A673 (cell line): ENCODE data around the gene BMPR1A.

Source experiments
- EZH2 ChIP-seq: fragments of 200-600 bp; sonication (generic); IDR thresholded peaks from 2 replicates; pipeline ENCODE4 v1.6.1; 2017; ENCODE audit warnings: borderline replicate concordance, low read depth, mild to moderate bottlenecking, mixed read lengths, antibody characterized with exemption, low read length; ENCODE audit not compliant: poor library complexity, severe bottlenecking
- TF ChIP-seq, protein P1 (sequence below): fragments of 300-800, 200-600 bp; sonication (generic); conservative IDR thresholded peaks from 2 replicates; pipeline ENCODE4 v1.5.1; 2017; ENCODE audit warnings: low read depth, mild to moderate bottlenecking, antibody characterized with exemption, low read length, moderate library complexity, mixed read lengths

DNA sequence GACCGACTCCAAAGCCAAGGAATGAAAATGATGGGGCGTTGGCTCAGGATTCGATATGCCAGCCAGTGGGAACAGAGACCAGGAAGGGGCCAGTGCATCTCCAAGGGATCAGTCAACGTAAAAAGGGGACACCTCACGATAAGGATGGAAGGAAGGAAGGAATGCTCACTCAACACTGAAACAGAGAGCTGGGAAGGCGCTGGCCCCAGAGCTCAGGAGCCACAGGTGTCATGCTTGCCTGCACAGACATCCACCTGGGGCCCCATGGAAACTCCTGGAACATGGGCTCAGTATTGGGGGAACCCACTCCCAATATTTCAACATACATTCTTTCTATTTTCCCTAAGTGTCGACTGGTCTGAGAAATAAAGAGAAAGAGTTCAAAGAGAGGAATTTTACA lies 195.7 kb downstream of the BMPR1A start:
- no peak for TF ChIP-seq EZH2
- TF ChIP-seq, protein P1, sequence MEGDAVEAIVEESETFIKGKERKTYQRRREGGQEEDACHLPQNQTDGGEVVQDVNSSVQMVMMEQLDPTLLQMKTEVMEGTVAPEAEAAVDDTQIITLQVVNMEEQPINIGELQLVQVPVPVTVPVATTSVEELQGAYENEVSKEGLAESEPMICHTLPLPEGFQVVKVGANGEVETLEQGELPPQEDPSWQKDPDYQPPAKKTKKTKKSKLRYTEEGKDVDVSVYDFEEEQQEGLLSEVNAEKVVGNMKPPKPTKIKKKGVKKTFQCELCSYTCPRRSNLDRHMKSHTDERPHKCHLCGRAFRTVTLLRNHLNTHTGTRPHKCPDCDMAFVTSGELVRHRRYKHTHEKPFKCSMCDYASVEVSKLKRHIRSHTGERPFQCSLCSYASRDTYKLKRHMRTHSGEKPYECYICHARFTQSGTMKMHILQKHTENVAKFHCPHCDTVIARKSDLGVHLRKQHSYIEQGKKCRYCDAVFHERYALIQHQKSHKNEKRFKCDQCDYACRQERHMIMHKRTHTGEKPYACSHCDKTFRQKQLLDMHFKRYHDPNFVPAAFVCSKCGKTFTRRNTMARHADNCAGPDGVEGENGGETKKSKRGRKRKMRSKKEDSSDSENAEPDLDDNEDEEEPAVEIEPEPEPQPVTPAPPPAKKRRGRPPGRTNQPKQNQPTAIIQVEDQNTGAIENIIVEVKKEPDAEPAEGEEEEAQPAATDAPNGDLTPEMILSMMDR, result no peak
